Transverse colon (tissue), 3 donors: ENCODE measurements around the gene SHISAL1.

Experiments used
- POLR2A ChIP-seq: fragments of 450-650 bp; IDR thresholded peaks from one replicate; pipeline ENCODE4 v1.6.1; 2016; ENCODE audit warnings: antibody characterized with exemption, mild to moderate bottlenecking, moderate library complexity
- TF ChIP-seq, protein P1 (sequence below), 5 experiments: fragments of 200-600 bp in 3 of 5; fragments of 450-650 bp in 2 of 5; sonication (generic) in 3 of 5; IDR thresholded peaks; 1 replicate in 2 of 5; 2 replicates in 3 of 5; pipeline ENCODE4 v1.5.1; 2016 to 2017; ENCODE audit warnings: antibody characterized with exemption in 5 of 5, inconsistent platforms in 3 of 5, mild to moderate bottlenecking in 2 of 5, moderate library complexity in 1 of 5

DNA sequence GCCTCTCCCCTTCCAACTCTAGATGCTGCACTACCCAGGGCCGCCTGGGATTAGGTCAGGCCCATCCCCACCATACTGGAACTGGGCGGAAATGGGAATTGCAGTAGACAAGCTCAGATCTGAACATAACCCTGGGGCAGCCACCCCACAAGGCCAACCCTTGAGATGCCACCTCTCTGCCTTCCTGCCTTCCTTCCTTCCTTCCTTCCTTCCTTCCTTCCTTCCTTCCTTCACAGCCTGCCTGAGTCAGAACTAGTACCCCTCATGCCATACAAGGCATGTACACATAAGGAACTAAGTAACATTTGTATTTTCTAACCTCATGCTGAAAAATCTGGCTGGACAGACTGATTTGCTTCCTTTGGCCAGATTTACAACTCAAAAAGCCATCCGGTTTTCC, 28.0 kb downstream of the SHISAL1 start:
- TF ChIP-seq, protein P1, sequence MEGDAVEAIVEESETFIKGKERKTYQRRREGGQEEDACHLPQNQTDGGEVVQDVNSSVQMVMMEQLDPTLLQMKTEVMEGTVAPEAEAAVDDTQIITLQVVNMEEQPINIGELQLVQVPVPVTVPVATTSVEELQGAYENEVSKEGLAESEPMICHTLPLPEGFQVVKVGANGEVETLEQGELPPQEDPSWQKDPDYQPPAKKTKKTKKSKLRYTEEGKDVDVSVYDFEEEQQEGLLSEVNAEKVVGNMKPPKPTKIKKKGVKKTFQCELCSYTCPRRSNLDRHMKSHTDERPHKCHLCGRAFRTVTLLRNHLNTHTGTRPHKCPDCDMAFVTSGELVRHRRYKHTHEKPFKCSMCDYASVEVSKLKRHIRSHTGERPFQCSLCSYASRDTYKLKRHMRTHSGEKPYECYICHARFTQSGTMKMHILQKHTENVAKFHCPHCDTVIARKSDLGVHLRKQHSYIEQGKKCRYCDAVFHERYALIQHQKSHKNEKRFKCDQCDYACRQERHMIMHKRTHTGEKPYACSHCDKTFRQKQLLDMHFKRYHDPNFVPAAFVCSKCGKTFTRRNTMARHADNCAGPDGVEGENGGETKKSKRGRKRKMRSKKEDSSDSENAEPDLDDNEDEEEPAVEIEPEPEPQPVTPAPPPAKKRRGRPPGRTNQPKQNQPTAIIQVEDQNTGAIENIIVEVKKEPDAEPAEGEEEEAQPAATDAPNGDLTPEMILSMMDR (IDR thresholded peaks at IDR 0.05) = no peak
- TF ChIP-seq POLR2A = no peak
